ENCODE results near the gene NCBP3. TPM values are rescaled to one million over a fixed set of nuclear protein-coding genes. Genes with fewer than 3 reads are reported as not detected.

Gene NCBP3, protein sequence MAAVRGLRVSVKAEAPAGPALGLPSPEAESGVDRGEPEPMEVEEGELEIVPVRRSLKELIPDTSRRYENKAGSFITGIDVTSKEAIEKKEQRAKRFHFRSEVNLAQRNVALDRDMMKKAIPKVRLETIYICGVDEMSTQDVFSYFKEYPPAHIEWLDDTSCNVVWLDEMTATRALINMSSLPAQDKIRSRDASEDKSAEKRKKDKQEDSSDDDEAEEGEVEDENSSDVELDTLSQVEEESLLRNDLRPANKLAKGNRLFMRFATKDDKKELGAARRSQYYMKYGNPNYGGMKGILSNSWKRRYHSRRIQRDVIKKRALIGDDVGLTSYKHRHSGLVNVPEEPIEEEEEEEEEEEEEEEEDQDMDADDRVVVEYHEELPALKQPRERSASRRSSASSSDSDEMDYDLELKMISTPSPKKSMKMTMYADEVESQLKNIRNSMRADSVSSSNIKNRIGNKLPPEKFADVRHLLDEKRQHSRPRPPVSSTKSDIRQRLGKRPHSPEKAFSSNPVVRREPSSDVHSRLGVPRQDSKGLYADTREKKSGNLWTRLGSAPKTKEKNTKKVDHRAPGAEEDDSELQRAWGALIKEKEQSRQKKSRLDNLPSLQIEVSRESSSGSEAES
- total RNA-seq (ENCODE audit: insufficient read depth, low replicate concordance) = 20.7 TPM

GRCh38 chr17:3845621-3846436 lies at the start of gene NCBP3:
Gene NCBP3, minus strand, starts transcription at chr17:3846246. Its CDS starts 23 bp downstream, at chr17:3846223.
- DNase-seq (ENCODE audit: low spot score) = peak; percentile 96

DNA sequence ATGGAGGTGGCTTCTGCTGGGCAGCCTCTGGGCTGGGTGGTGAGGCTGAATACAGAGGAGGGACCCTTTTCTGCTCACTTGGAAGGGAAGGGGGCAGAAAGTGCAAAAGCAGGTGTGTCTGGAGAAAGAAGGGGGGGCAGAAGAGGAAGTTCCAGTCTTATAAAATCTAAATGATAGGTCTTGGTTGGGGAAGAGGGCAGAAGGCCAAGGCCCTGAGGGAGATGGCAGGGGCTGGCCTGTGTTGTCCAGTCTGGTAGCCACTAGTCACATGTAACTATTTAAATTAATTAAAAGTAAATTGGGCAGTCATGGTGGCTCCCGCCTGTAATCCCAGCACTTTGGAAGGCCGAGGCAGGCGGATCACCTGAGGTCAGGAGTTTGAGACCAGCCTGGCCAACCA lies 49.3 kb upstream of the NCBP3 start:
- no peak for DNase-seq (ENCODE audit: low spot score)

GRCh38 chr17:3894911-3895343 lies 48.9 kb upstream of the NCBP3 start:
- peak; percentile 75 for DNase-seq (ENCODE audit: low spot score)

GRCh38 chr17:3894188-3894587 lies 48.1 kb upstream of the NCBP3 start:
- DNase-seq (ENCODE audit: low spot score) = no peak

DNA sequence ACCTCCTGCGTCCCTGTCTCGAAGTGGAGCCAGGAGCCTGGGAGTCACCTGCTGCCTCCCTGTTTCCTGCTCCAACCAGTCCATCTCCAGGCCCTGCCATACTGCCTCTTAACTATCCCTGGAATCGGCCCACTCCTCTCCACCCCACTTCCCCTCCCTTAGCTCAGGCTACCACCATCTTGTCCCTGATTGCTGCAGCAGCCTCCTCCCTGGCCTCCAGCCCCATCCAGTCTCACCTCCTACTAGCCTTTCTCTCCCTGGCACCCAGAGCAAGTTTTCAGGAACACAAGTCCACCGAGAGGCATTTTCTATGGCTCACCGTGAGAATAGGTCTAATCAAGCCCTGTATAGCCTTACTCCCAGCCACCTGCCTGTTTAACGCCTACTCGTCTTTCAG lies 47.7 kb upstream of the NCBP3 start:
- no peak for DNase-seq (ENCODE audit: low spot score)

- DNase-seq (ENCODE audit: low spot score) = peak; percentile 94
These were observed 47.1 kb upstream of the NCBP3 start, which contains the start of gene CAMKK1 for GRCh38 chr17:3893003-3893719. Gene CAMKK1, minus strand, starts transcription at chr17:3893053. Its CDS starts 7,366 bp downstream, at chr17:3885687.

DNA sequence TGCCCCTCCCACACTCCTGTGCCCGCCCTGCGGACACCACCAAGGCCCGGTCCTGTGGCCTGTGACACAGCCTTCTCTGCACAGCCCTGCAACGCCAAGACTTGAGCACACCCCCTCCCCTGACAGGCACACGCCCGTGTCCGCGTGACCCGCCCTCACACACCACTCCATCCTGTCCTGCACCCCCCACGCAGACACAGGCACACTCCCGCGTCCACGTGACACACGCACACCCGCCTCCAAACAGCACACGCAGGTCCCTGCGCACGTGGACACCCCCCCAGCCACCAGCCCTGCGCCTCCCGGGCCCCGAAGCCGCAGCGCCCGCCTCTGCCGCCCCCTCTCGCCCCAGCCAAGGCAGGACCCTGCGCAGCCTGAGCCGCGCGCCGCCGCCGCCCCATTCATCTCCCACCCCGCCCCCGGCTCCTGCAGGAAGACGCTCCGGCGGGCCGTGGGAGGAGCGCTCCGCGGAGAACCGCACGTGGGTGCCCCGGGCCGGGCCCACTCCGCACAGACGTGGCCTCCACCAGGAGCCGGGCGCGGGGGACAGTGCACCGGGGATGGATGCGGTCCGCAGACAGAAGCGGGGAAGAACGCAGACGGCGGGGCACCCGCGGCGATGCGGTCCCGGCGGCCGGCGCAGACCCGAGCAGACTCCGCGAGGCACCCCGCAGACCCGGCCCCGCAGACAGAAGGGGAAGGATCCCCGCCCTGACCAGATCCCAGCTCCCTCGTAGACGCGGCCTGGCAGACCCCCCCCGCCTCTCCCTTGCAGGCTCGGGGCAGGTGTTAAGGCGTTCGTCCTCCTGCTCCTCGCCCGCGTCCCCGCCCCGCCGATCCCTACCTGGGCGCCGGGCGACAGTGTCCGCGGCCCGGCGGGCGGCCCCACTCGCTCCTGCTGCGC lies 46.3 kb upstream of the NCBP3 start:
- DNase-seq (ENCODE audit: low spot score) = peak; percentile 73

- DNase-seq (ENCODE audit: low spot score) = no peak
These were observed 45.6 kb upstream of the NCBP3 start for GRCh38 chr17:3891626-3892094.

GRCh38 chr17:3890878-3891219 lies 44.8 kb upstream of the NCBP3 start:
- no peak for DNase-seq (ENCODE audit: low spot score)

DNA sequence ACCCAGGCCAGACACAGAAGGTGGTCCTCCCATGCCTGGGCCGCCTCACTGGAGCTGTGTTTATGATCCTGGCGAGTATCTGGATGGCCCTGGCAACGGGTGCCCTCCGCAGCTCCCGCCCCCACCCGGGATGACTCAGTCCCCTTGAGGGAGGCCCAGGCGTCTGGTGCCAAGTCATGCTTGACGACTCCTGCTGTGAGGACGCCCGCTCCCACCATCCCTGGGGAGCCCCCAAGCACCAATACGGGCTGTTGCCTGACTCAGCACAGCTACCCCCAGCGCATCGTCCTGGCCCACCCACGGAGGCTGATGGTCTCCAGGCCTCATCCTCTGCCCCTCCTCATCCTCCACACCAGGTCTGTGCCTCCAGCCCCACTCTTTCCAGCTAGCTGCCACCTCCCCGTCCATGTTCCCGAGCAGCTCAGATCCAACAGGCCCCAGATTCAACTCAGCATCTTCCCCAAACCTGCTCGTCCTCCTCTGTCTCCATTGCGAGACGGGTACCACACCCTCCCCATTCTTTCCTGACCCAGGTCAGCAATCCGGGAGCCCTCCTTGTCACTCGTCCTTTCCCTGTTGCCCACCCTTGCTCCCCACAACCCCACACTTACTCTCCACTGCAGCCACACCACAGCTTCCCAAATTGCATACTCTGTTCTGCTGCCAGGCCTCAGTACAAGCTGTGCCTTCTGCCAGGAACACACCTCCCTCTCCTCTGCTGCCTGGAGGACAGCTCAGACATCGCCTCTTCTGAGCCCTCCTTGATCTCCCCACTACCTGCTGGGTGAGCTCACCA lies 44.2 kb upstream of the NCBP3 start:
- peak; percentile 77 for DNase-seq (ENCODE audit: low spot score)

GRCh38 chr17:3889325-3890012 lies 43.4 kb upstream of the NCBP3 start:
- DNase-seq (ENCODE audit: low spot score) = peak; percentile 35

GRCh38 chr17:3888343-3889171 lies 42.5 kb upstream of the NCBP3 start:
- peak; percentile 93 for DNase-seq (ENCODE audit: low spot score)

- DNase-seq (ENCODE audit: low spot score) = peak; percentile 30
These were observed 41.8 kb upstream of the NCBP3 start for GRCh38 chr17:3887804-3888203.

DNA sequence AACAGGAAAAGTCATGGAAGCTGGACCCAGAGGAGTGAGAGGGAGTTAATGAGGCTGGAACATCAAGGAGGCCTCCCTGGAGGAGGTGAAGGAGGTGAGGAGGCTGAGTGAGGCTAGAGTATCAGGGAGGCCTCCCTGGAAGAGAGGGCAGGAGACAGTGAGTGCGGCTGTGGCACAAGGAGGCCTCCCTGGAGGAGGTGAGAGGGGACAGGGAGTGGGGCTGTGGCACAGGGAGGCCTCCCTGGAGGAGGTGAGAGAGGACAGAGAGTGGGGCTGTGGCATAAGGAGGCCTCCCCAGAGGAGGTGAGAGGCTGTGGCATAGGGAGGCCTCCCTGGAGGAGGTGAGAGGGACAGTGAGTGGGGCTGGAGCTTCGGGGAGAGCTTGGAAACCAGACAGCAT lies 41.3 kb upstream of the NCBP3 start:
- no peak for DNase-seq (ENCODE audit: low spot score)

DNA sequence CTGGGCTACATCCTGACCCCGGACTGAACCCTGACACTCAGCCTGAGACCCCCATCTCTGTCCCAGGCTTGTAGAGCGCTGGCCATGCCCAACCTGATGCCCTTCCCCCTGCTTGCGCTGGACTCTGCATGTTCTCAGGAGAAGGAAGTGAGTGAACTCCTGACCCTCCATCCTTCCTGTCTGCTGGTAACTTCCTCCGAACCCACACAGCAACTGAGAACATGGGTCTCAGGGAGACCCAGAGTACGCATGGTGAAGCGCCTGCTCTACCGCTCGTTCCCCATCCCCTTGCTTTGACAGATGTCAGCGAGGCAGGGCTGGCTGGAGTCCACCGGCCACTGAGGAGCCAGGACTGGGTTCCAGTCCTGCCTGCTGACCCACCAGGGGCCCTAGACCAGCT lies 40.7 kb upstream of the NCBP3 start:
- DNase-seq (ENCODE audit: low spot score) = peak; percentile 45

- peak; percentile 72 for DNase-seq (ENCODE audit: low spot score)
These were observed 39.9 kb upstream of the NCBP3 start for GRCh38 chr17:3885970-3886369.

- no peak for DNase-seq (ENCODE audit: low spot score)
These were observed 39.2 kb upstream of the NCBP3 start for GRCh38 chr17:3885271-3885670.

GRCh38 chr17:3884188-3884587 lies 38.1 kb upstream of the NCBP3 start:
- no peak for DNase-seq (ENCODE audit: low spot score)
